ENCODE data around the gene CXXC4.

DNA sequence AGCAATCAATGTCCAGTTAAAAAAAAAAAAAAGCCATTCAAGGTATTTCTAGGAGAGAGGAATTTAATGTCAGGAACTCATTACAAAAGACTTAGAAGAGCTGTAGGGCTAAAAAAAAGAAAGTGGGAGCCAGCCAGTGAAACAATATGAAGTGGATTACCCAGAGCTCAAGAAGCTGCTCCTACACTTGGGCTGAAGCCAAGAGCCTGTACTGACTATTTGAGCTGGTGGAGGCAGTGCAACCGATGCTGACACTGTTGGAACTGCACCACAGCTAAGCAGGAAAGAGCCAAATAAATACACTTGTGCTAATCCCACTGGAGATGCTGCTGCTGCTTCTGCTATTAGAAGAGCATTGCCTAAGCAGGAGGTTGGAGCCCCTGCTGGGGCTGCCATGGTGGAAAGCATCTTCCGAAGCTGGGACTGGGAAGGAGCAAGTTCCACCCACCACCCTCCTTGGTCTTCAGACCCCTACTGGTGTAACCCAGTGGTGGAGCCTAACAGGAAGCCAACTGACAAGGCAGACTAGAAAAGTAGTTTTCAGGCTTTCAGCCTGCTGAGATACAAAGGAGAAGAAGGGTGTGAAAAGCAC, 65.4 kb downstream of the CXXC4 start:
- TF ChIP-seq, protein P1, sequence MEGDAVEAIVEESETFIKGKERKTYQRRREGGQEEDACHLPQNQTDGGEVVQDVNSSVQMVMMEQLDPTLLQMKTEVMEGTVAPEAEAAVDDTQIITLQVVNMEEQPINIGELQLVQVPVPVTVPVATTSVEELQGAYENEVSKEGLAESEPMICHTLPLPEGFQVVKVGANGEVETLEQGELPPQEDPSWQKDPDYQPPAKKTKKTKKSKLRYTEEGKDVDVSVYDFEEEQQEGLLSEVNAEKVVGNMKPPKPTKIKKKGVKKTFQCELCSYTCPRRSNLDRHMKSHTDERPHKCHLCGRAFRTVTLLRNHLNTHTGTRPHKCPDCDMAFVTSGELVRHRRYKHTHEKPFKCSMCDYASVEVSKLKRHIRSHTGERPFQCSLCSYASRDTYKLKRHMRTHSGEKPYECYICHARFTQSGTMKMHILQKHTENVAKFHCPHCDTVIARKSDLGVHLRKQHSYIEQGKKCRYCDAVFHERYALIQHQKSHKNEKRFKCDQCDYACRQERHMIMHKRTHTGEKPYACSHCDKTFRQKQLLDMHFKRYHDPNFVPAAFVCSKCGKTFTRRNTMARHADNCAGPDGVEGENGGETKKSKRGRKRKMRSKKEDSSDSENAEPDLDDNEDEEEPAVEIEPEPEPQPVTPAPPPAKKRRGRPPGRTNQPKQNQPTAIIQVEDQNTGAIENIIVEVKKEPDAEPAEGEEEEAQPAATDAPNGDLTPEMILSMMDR (IDR thresholded peaks at IDR 0.05), result no peak
- no peak for TF ChIP-seq POLR2A (IDR thresholded peaks at IDR 0.05)
